ENCODE data around the gene VIPR2.

Gene VIPR2

GRCh38 chr7:159158125-159158887, 13.6 kb upstream of the VIPR2 start:
- no peak for DNase-seq (ENCODE audit: low read depth in 2 of 2)

DNA sequence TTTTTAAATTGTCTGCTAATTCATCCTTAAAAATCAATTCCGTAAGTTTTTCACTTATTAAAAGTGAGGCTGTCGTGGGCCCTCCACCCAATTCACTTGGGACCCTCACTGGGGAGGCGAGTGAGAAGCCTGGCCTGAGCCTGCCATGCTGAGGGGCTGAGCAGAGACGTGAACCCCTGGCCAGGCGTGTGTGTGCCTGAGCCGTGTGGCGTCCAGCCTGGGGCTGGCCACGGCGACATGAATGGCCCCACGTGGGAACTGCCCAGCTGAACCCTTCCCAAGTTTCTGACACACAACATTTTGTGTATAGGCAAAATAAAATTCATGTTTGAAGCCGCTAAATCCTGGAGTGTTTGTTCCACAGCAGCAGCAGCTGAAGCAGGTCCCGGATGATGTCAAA, 13.0 kb upstream of the VIPR2 start:
- DNase-seq (ENCODE audit: low read depth in 2 of 2), result no peak

DNA sequence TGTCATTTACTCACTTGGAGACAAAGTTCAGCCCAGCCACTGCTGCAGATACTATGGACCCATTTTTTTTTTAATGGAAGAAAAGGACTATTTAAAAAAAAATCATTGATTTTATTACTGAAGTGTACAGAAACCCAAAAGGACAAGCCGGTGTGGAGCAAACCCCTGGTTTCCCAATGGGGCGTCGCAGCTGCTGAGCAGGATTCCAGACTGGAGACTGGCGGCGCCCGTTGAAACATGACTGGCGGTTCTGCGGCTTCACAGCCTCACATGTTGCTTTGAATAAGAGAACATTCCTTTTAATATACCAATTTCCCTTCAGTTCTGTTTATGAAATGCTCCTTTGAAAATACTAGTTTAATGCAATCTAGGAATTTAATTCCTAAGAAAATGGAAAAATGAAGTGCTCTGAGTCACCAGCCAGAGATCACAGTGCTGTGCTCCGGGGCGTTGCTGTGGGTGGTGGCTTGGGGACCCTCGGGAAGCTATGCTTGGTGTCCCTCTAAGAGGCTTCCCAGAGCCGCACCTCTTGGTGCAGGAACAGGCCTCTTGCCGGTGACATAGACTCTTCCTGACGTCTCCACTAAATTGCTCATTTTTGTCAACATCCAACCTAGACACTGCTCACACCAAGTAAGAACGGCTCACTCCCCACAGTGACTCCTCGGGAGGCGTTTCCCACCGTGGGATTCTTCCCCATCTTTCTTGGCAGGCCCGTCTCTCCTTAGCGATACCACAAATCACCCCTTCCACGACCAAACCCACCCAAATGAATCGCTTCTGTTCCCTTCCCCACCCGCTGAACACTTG, 12.0 kb upstream of the VIPR2 start:
- no peak for DNase-seq (ENCODE audit: low read depth in 2 of 2)

DNA sequence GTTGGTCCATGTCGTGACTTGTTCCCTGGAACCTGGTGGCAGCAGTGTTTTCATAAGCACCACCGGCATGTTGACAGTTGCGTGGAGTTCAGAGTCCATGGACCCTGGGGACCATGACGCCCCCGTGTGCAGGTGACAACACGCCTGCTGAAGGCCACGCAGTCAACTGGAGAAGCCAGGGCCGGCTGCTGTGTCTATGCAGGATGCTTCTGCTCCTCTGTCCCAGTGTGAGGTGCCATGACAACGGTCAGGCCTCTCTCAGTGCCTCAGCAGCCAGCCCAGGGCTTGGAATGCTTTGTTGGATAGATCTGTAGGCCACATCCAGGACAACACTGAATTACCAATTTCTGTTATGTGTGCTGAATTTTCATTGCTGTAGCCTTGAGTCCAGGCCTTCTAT, 10.7 kb upstream of the VIPR2 start:
- no peak for DNase-seq (ENCODE audit: low read depth in 2 of 2)

GRCh38 chr7:159154243-159154642, 9.6 kb upstream of the VIPR2 start:
- no peak for DNase-seq (ENCODE audit: low read depth in 2 of 2)

GRCh38 chr7:159153511-159153910, 8.8 kb upstream of the VIPR2 start:
- DNase-seq (ENCODE audit: low read depth in 2 of 2), result no peak

DNA sequence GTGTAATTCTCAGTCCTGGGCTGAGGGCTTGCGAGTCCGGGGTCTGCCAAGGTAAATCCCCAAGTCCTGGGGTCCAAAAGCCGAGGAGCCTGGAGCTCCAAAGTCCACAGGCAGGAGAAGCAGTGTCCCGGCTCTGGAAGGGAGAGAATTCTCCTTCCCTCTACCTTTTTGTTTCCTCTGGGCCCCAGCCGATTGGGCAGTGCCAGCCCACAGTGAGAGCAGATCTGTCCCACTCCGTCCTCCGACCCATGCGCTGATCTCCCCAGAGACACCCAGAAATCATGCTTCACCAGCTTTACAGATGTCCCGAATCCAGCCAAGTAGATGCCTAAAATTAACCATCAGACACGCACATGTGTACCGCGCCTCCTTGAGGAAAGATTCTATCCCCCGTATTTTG, 8.1 kb upstream of the VIPR2 start:
- DNase-seq (ENCODE audit: low read depth in 2 of 2), result no peak

GRCh38 chr7:159151231-159151630, 6.6 kb upstream of the VIPR2 start:
- DNase-seq (ENCODE audit: low read depth in 2 of 2), result no peak

GRCh38 chr7:159149488-159149887, 4.8 kb upstream of the VIPR2 start:
- no peak for DNase-seq (ENCODE audit: low read depth in 2 of 2)

GRCh38 chr7:159148430-159149395, 4.0 kb upstream of the VIPR2 start:
- no peak for DNase-seq (ENCODE audit: low read depth in 2 of 2)

- no peak for DNase-seq (ENCODE audit: low read depth in 2 of 2)
These were observed 3.0 kb upstream of the VIPR2 start for GRCh38 chr7:159147687-159148086.

DNA sequence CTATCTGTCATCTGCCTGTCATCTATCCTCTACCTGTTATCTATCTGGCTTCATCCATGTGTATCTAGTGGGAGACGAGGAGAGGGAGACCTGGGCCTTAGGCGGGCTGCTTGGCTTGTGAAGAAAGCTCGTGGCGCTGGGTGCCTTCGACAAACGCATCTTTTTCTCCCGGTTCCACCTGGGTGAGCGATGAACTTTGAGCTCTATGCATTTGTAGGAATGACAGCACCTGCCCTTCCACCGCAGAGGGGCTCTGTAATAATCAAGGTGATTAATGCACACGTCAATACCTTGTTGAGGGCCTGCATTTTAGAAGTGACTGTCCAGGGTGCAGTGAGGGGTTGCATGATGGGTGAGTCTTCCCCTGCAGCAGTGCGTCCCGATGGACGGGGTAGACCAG, 2.6 kb upstream of the VIPR2 start:
- no peak for DNase-seq (ENCODE audit: low read depth in 2 of 2)

GRCh38 chr7:159146084-159146858, 1.6 kb upstream of the VIPR2 start:
- DNase-seq (ENCODE audit: low read depth in 2 of 2), result no peak

DNA sequence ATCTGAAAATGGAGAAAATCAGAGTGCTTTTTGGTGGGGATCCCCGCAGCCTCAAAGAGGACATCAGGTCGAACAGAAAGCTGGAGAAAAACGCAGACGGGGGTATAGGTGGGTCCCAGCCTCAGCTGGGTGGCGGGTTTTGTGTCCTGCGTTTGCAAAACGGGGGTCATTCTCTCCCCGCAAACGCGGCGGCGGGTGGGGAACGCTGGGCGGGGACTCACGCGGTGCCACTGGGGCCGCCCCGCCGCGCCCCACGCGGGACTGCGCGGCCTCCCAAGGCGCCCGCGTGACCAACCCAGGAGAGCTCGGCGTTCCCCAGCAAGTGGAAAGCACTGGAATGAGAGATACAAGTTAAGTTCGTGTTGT, 806 bp upstream of the VIPR2 start:
- no peak for DNase-seq (ENCODE audit: low read depth in 2 of 2)

- DNase-seq (ENCODE audit: low read depth in 2 of 2), result no peak
These were observed 598 bp downstream of the VIPR2 start for GRCh38 chr7:159143780-159144757.

- no peak for DNase-seq (ENCODE audit: low read depth in 2 of 2)
These were observed 1.9 kb downstream of the VIPR2 start for GRCh38 chr7:159142730-159143129.

GRCh38 chr7:159142199-159142598, 2.5 kb downstream of the VIPR2 start:
- DNase-seq (ENCODE audit: low read depth in 2 of 2), result no peak

DNA sequence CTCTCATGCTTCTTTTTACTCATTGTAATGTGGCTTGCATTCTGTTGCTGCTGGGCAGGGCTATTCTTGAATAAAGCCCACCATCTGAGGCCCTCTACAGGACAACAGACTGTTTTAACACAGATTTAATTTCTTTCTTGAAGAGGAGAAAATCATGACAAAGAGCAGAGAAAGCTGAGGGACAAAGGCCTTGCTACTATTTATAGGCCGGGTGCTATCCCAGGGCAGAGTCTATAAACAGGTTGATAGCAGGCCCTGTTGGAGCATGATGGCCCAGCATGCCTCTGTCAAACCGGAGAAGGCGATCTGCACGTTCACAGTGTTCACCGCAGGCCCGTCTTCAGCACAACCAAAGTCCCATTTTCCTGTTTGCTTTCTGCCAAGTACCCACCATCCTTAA, 3.0 kb downstream of the VIPR2 start:
- DNase-seq (ENCODE audit: low read depth in 2 of 2), result no peak

- no peak for DNase-seq (ENCODE audit: low read depth in 2 of 2)
These were observed 3.5 kb downstream of the VIPR2 start for GRCh38 chr7:159141167-159141566.

All from stimulated activated CD8-positive, alpha-beta memory T cell treated with anti-CD3 and anti-CD28 coated beads, Interleukin-2, amount 100 ng/mL, for 1 hour (primary cell).